Smooth muscle cell (in vitro differentiated cells): ENCODE data around the gene SIDT2. TPM values are rescaled to one million over a fixed set of nuclear protein-coding genes. Genes with fewer than 3 reads are reported as not detected.

Experiments
- DNase-seq: peaks from one replicate; lab custom pipeline; 2025; ENCODE audit not compliant: unreplicated experiment; lab: John Stamatoyannopoulos, UW
- H2AFZ ChIP-seq: fragments of 200-600 bp; sonication (generic); 2 replicates; pipeline ENCODE4 v1.6.0; 2016; ENCODE audit warnings: antibody characterized with exemption, low read depth, mild to moderate bottlenecking
- H3F3A ChIP-seq: fragments of 200-600 bp; sonication (generic); 2 replicates; pipeline ENCODE4 v1.6.0; 2017; ENCODE audit warnings: antibody characterized with exemption, low read depth
- H3K27ac ChIP-seq: fragments of 200-600 bp; sonication (generic); 2 replicates; pipeline ENCODE4 v1.5.1; 2016; ENCODE audit warnings: low read depth, mild to moderate bottlenecking
- H3K27me3 ChIP-seq: fragments of 200-600 bp; sonication (generic); 2 replicates; pipeline ENCODE4 v1.6.1; 2016; ENCODE audit warnings: low read depth, mild to moderate bottlenecking
- H3K36me3 ChIP-seq: fragments of 200-600 bp; sonication (generic); 2 replicates; pipeline ENCODE4 v1.5.1; 2016; ENCODE audit warnings: low read depth
- H3K4me1 ChIP-seq: fragments of 200-600 bp; sonication (generic); 2 replicates; pipeline ENCODE4 v1.5.1; 2016; ENCODE audit warnings: low read depth
- H3K4me2 ChIP-seq: fragments of 200-600 bp; sonication (generic); 2 replicates; pipeline ENCODE4 v1.6.0; 2016; ENCODE audit warnings: mild to moderate bottlenecking
- H3K4me3 ChIP-seq: fragments of 200-600 bp; sonication (generic); 2 replicates; pipeline ENCODE4 v1.5.1; 2016; ENCODE audit warnings: mild to moderate bottlenecking
- H3K79me2 ChIP-seq: fragments of 200-600 bp; sonication (generic); 2 replicates; pipeline ENCODE4 v1.6.0; 2016; ENCODE audit warnings: low read depth, mild to moderate bottlenecking
- H3K9ac ChIP-seq: fragments of 200-600 bp; sonication (generic); 2 replicates; pipeline ENCODE4 v1.6.0; 2016; ENCODE audit warnings: low read depth
- H3K9me3 ChIP-seq: fragments of 200-600 bp; sonication (generic); replicated peaks from 2 replicates; pipeline ENCODE4 v1.5.1; 2016; ENCODE audit warnings: low read depth
- H4K20me1 ChIP-seq: fragments of 200-600 bp; sonication (generic); 2 replicates; pipeline ENCODE4 v1.6.0; 2016; ENCODE audit warnings: low read depth
- WGBS: methylation state at CpG from one replicate; pipeline ENCODE4 v1.1.7; 2016; ENCODE audit warnings: low lambda C conversion rate; 5-methylcytosine and 5-hydroxymethylcytosine counted together
- polyA plus RNA-seq: library from polyadenylated mRNA; unstranded; fragments of >200 nt; fragmentation: Nextera tagmentation; extraction: Ambion mirVana; gene quantifications from 2 replicates; pipeline ENCODE4 v1.2.1, GENCODE V29; 2016
- total RNA-seq: library from RNA; depleted of rRNA; stranded (reverse); fragments of >200 nt; gene quantifications from 2 replicates; pipeline ENCODE4 v1.2.3, GENCODE V29; 2014
- TF ChIP-seq, protein P1 (sequence below): fragments of 200-600 bp; sonication (generic); IDR thresholded peaks from 2 replicates; pipeline ENCODE4 v1.5.1; 2017; ENCODE audit warnings: borderline replicate concordance, mild to moderate bottlenecking, antibody characterized with exemption; ENCODE audit not compliant: insufficient read depth, poor library complexity, severe bottlenecking

SIDT2 gene
- total and polyA plus RNA-seq, 2 experiments from 2014 or later = 11.6 to 35.0 TPM

DNA sequence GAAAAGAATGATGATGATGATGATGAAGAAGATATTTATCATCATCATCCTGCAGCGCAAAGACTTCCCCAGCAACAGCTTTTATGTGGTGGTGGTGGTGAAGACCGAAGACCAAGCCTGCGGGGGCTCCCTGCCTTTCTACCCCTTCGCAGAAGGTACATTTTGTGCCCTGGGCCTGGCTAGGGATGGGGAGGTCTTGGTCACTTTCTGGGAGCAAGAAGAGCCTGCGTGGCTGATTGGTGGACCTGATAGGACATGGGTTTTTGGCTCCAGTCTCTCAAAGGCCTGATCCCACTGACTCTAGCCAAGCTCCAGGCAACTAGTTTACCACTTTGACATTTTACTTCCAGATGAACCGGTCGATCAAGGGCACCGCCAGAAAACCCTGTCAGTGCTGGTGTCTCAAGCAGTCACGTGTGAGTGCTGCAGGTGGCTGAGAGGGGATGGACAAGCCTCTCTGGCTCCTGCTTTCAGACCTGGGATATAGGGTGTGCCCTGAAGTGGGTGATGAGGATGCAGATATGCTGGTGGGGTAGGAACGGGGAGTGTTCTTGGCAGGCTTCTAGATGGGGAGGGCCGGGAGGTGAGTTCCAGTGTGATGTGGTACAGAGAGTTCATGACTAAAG, 5.3 kb downstream of the SIDT2 start:
- Histone ChIP-seq H3K36me3 (no peaks in the 10 kb centered on the region), H3K9ac (no peak overlapping the region), H3K79me2 (peaks cover 4% of the 10 kb centered on the region), H4K20me1 (no peaks in the 10 kb centered on the region), H2AFZ (no peak overlapping the region), H3K4me3 (no peak overlapping the region), H3K9me3 (no peaks in the 10 kb centered on the region), H3K4me2 (no peak overlapping the region), H3F3A (no peaks in the 10 kb centered on the region), H3K4me1 (peaks cover 8% of the 10 kb centered on the region), H3K27me3 (no peaks in the 10 kb centered on the region), H3K27ac (no peak overlapping the region)
- no peak for DNase-seq
- WGBS = 89% methylated on average over 11 of the region's 11 CpGs
- TF ChIP-seq, protein P1, sequence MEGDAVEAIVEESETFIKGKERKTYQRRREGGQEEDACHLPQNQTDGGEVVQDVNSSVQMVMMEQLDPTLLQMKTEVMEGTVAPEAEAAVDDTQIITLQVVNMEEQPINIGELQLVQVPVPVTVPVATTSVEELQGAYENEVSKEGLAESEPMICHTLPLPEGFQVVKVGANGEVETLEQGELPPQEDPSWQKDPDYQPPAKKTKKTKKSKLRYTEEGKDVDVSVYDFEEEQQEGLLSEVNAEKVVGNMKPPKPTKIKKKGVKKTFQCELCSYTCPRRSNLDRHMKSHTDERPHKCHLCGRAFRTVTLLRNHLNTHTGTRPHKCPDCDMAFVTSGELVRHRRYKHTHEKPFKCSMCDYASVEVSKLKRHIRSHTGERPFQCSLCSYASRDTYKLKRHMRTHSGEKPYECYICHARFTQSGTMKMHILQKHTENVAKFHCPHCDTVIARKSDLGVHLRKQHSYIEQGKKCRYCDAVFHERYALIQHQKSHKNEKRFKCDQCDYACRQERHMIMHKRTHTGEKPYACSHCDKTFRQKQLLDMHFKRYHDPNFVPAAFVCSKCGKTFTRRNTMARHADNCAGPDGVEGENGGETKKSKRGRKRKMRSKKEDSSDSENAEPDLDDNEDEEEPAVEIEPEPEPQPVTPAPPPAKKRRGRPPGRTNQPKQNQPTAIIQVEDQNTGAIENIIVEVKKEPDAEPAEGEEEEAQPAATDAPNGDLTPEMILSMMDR = no peak

DNA sequence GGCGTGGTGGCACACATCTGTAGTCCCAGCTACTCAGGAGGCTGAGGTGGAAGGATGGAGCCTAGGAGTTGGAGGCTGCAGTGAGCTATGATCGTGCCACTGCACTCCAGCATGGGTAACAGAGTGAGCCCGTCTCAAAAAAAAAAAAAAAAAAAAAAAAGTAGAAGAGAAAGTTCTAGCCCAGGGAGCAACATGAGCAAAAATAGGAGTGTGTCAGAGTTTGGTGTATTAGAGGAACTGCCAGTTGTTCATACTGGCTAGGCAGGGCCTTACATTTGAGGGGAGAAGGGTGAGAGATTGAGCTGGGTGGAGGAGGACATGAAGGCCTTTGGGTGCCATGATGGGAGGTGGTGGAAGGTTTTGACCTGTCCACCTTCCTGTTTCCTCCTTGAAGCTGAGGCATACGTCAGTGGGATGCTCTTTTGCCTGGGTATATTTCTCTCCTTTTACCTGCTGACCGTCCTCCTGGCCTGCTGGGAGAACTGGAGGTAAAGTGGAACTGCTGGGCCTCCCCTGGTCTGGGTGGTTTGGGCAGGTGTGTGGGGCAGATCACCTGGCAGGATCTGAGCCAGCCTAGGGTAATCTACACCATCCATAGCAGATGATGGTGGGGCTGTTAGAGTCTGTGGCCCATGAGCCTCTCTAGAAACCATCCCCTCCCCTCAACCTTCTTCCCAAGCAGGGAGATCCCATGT, 7.3 kb downstream of the SIDT2 start:
- Histone ChIP-seq H3K4me3 (no peak overlapping the region), H3K9me3 (no peaks in the 10 kb centered on the region), H3K9ac (no peak overlapping the region), H2AFZ (no peak overlapping the region), H3K79me2 (peaks cover under 1% of the 10 kb centered on the region), H3K4me2 (no peak overlapping the region), H3K27me3 (no peaks in the 10 kb centered on the region), H4K20me1 (no peaks in the 10 kb centered on the region), H3K36me3 (no peaks in the 10 kb centered on the region), H3K27ac (no peak overlapping the region), H3K4me1 (no peaks in the 10 kb centered on the region), H3F3A (no peaks in the 10 kb centered on the region)
- TF ChIP-seq, protein P1 = no peak
- WGBS = 98% methylated on average over 5 of the region's 5 CpGs
- DNase-seq = no peak

DNA sequence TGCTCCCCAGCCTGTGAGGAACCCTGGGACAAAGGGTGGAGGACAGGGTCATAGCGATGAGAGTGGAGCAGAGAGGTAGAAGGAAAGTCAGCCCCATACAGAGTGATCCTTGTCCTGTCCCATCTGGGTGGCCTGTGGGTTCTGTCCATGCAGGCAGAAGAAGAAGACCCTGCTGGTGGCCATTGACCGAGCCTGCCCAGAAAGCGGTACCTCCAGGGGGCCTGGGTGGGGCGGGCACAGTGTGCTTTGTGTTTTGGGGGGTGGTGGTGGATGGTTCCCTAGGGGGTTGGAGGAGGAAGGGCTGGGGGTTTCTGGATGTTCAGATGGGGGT, 7.9 kb downstream of the SIDT2 start:
- no peaks in the 10 kb centered on the region for H4K20me1 ChIP-seq
- TF ChIP-seq, protein P1 = no peak
- H3K4me2 ChIP-seq = no peak overlapping the region
- no peaks in the 10 kb centered on the region for H3K79me2 ChIP-seq
- H2AFZ ChIP-seq = no peak overlapping the region
- no peaks in the 10 kb centered on the region for H3K4me1 ChIP-seq
- no peak for DNase-seq
- no peaks in the 10 kb centered on the region for H3F3A ChIP-seq
- no peaks in the 10 kb centered on the region for H3K36me3 ChIP-seq
- WGBS = 96% methylated on average over 4 of the region's 4 CpGs
- H3K9me3 ChIP-seq = no peaks in the 10 kb centered on the region
- no peak overlapping the region for H3K4me3 ChIP-seq
- H3K27ac ChIP-seq = no peak overlapping the region
- no peaks in the 10 kb centered on the region for H3K27me3 ChIP-seq
- H3K9ac ChIP-seq = no peak overlapping the region

DNA sequence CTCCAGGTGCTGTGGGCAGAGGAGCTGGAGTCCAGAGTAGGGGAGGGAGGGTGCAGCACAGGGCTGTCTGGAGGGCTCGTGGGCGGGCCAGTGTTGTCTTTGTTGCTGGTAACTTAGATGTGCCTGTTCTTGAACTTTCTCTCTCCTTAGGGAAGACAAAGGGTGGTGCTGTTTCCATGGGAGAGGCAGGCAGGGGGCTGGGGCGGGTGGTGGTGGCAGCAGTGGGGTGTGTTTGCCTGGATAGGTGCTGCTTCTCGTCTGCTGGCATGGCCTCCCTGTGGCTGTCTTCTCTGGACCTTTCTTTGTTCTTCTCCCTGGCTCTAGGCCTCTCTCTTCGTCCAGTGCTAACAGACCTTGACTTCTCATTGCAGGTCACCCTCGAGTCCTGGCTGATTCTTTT, 8.5 kb downstream of the SIDT2 start:
- Histone ChIP-seq H3K9ac (no peak overlapping the region), H3K4me3 (no peak overlapping the region), H3K4me2 (no peak overlapping the region), H3K36me3 (no peaks in the 10 kb centered on the region), H3K9me3 (no peaks in the 10 kb centered on the region), H3K27me3 (no peaks in the 10 kb centered on the region), H4K20me1 (no peaks in the 10 kb centered on the region), H3K79me2 (no peaks in the 10 kb centered on the region), H3K27ac (no peak overlapping the region), H3K4me1 (no peaks in the 10 kb centered on the region), H3F3A (no peaks in the 10 kb centered on the region), H2AFZ (no peak overlapping the region)
- no peak for DNase-seq
- TF ChIP-seq, protein P1 = no peak
- over 99% methylated on average over 6 of the region's 6 CpGs for WGBS
